SK-N-SH treated with all-trans-retinoic acid at 6 μM for 48 hours (cell line): ENCODE data around the gene OR10X1.

Source experiments
- ATAC-seq: fragments of 200-7000 bp; cut with Tn5 transposase; 3 replicates; pipeline ENCODE4 v1.9.1; 2020; ENCODE audit warnings: mild to moderate bottlenecking, moderate library complexity
- ARNTL ChIP-seq: fragments of 450-650 bp; formaldehyde crosslinking; IDR thresholded peaks from 2 replicates; pipeline ENCODE4 v1.5.0; 2020; ENCODE audit warnings: low read depth, mild to moderate bottlenecking, moderate library complexity, borderline replicate concordance
- BACH2 ChIP-seq: fragments of 250-450 bp; sonication (Bioruptor Pico); IDR thresholded peaks from 2 replicates; pipeline ENCODE4 v1.9.0; 2021; ENCODE audit warnings: mild to moderate bottlenecking, borderline replicate concordance
- CREB5 ChIP-seq: fragments of 250-450 bp; sonication (Bioruptor Pico); IDR thresholded peaks from 2 replicates; pipeline ENCODE4 v1.5.1; 2020; ENCODE audit warnings: low read depth, mild to moderate bottlenecking, moderate library complexity
- CSDC2 ChIP-seq: fragments of 250-450 bp; sonication (Bioruptor Pico); IDR thresholded peaks from 2 replicates; pipeline ENCODE4 v1.5.0; 2020; ENCODE audit warnings: mild to moderate bottlenecking, moderate library complexity
- CSRNP3 ChIP-seq: fragments of 250-450 bp; sonication (Bioruptor Pico); IDR thresholded peaks from 2 replicates; pipeline ENCODE4 v1.5.1; 2021; ENCODE audit warnings: mild to moderate bottlenecking, moderate library complexity
- ESRRG ChIP-seq: fragments of 250-450 bp; sonication (Bioruptor Pico); IDR thresholded peaks from 2 replicates; pipeline ENCODE4 v1.6.1; 2021; ENCODE audit warnings: mild to moderate bottlenecking
- GLIS3 ChIP-seq: fragments of 250-450 bp; sonication (Bioruptor Pico); IDR thresholded peaks from 2 replicates; pipeline ENCODE4 v1.5.0; 2020; ENCODE audit warnings: mild to moderate bottlenecking, moderate library complexity
- ISL1 ChIP-seq: fragments of 250-450 bp; sonication (Bioruptor Pico); IDR thresholded peaks from 2 replicates; pipeline ENCODE4 v2.1.2; 2022; ENCODE audit warnings: mild to moderate bottlenecking, moderate library complexity
- OSR1 ChIP-seq: fragments of 250-450 bp; sonication (Bioruptor Pico); IDR thresholded peaks from 2 replicates; pipeline ENCODE4 v1.8.0; 2022; ENCODE audit warnings: moderate library complexity, mild to moderate bottlenecking, inconsistent platforms
- PATZ1 ChIP-seq: fragments of 250-450 bp; sonication (Bioruptor Pico); IDR thresholded peaks from 2 replicates; pipeline ENCODE4 v1.8.0; 2020; ENCODE audit warnings: mild to moderate bottlenecking, moderate library complexity, borderline replicate concordance
- POU6F1 ChIP-seq: fragments of 250-450 bp; sonication (Bioruptor Pico); IDR thresholded peaks from 2 replicates; pipeline ENCODE4 v1.8.0; 2021; ENCODE audit warnings: low read depth, mild to moderate bottlenecking, moderate library complexity, borderline replicate concordance
- PPARA ChIP-seq: fragments of 250-450 bp; sonication (Bioruptor Pico); IDR thresholded peaks from 2 replicates; pipeline ENCODE4 v1.5.0; 2020; ENCODE audit warnings: mild to moderate bottlenecking, borderline replicate concordance
- RARB ChIP-seq: fragments of 250-450 bp; sonication (Bioruptor Pico); IDR thresholded peaks from 2 replicates; pipeline ENCODE4 v1.8.0; 2021; ENCODE audit warnings: mild to moderate bottlenecking, moderate library complexity
- SNAI2 ChIP-seq: fragments of 250-450 bp; sonication (Bioruptor Pico); IDR thresholded peaks from 2 replicates; pipeline ENCODE4 v1.5.0; 2020; ENCODE audit warnings: mild to moderate bottlenecking, moderate library complexity
- TCF4 ChIP-seq: fragments of 250-450 bp; sonication (Bioruptor Pico); IDR thresholded peaks from 2 replicates; pipeline ENCODE4 v1.8.0; 2021; ENCODE audit warnings: mild to moderate bottlenecking, moderate library complexity, borderline replicate concordance
- TOX ChIP-seq: fragments of 250-450 bp; sonication (Bioruptor Pico); IDR thresholded peaks from 2 replicates; pipeline ENCODE4 v1.8.0; 2021; ENCODE audit warnings: mild to moderate bottlenecking, moderate library complexity, borderline replicate concordance
- TSHZ2 ChIP-seq: fragments of 250-450 bp; sonication (Bioruptor Pico); IDR thresholded peaks from 2 replicates; pipeline ENCODE4 v1.5.0; 2020; ENCODE audit warnings: mild to moderate bottlenecking, moderate library complexity
- ZC3H10 ChIP-seq: fragments of 250-450 bp; sonication (Bioruptor Pico); IDR thresholded peaks from 2 replicates; pipeline ENCODE4 v1.5.1; 2021; ENCODE audit warnings: mild to moderate bottlenecking, moderate library complexity
- ZFP3 ChIP-seq: fragments of 250-450 bp; sonication (Bioruptor Pico); IDR thresholded peaks from 2 replicates; pipeline ENCODE4 v1.5.0; 2020; ENCODE audit warnings: mild to moderate bottlenecking, moderate library complexity
- ZFP30 ChIP-seq: fragments of 450-650 bp; formaldehyde crosslinking; IDR thresholded peaks from 2 replicates; pipeline ENCODE4 v1.5.0; 2022; ENCODE audit warnings: mild to moderate bottlenecking, moderate library complexity
- ZNF565 ChIP-seq: fragments of 450-650 bp; formaldehyde crosslinking; conservative IDR thresholded peaks from 2 replicates; pipeline ENCODE4 v1.5.0; 2020; ENCODE audit warnings: low read depth, mild to moderate bottlenecking, moderate library complexity
- ZNF70 ChIP-seq: fragments of 450-650 bp; formaldehyde crosslinking; IDR thresholded peaks from 2 replicates; pipeline ENCODE4 v1.5.0; 2020; ENCODE audit warnings: mild to moderate bottlenecking, moderate library complexity
- ZNF8 ChIP-seq: fragments of 450-650 bp; formaldehyde crosslinking; IDR thresholded peaks from 2 replicates; pipeline ENCODE4 v1.5.0; 2020; ENCODE audit warnings: mild to moderate bottlenecking, moderate library complexity

OR10X1 gene

GRCh38 chr1:158607296-158607695 is 27.6 kb upstream of the OR10X1 start:
- ATAC-seq = no peak
- TF ChIP-seq RARB (CRISPR knock-in tag) (no peak), TCF4 (no peak), ZNF565 (CRISPR knock-in tag) (no peak), GLIS3 (CRISPR knock-in tag) (no peak), CSRNP3 (no peak), CSDC2 (CRISPR knock-in tag) (no peak), PPARA (CRISPR knock-in tag) (no peak), TSHZ2 (CRISPR knock-in tag) (no peak), ISL1 (CRISPR knock-in tag) (no peak), ZFP3 (CRISPR knock-in tag) (no peak), PATZ1 (CRISPR knock-in tag) (no peak), ESRRG (CRISPR knock-in tag) (no peak)

- TF ChIP-seq ZFP30 (no peak), ZNF70 (CRISPR knock-in tag) (no peak), RARB (CRISPR knock-in tag) (no peak), TCF4 (no peak), ZNF8 (no peak), ARNTL (CRISPR knock-in tag) (no peak)
- no peak for ATAC-seq
Measured at GRCh38 chr1:158604968-158605367, 25.3 kb upstream of the OR10X1 start, which contains the start of gene OR10Z1. Gene OR10Z1, plus strand, starts transcription at chr1:158605268. Its CDS starts 1,171 bp downstream, at chr1:158606439.

- ATAC-seq = no peak
- TF ChIP-seq ZFP30 (no peak), ESRRG (CRISPR knock-in tag) (no peak), ZNF8 (no peak), PATZ1 (CRISPR knock-in tag) (no peak), ARNTL (CRISPR knock-in tag) (no peak), OSR1 (CRISPR knock-in tag) (no peak), TOX (CRISPR knock-in tag) (no peak), BACH2 (CRISPR knock-in tag) (no peak), ZNF565 (CRISPR knock-in tag) (no peak), CREB5 (CRISPR knock-in tag) (no peak), ZFP3 (CRISPR knock-in tag) (no peak), ZC3H10 (CRISPR knock-in tag) (no peak), TCF4 (no peak), GLIS3 (CRISPR knock-in tag) (no peak), SNAI2 (CRISPR knock-in tag) (no peak), POU6F1 (CRISPR knock-in tag) (no peak), ISL1 (CRISPR knock-in tag) (no peak), PPARA (CRISPR knock-in tag) (no peak), TSHZ2 (CRISPR knock-in tag) (no peak)
- TF ChIP-seq, all 23 proteins: peak for 0
Measured at GRCh38 chr1:158600735-158601134, 21.0 kb upstream of the OR10X1 start.
